GM21619 (cell line): ENCODE results near the gene WDR73.

ENCODE experiments used
- ATAC-seq: cut with Tn5 transposase; IDR thresholded peaks from one replicate; pipeline ENCODE4 v1.9.1; 2021; ENCODE audit not compliant: unreplicated experiment

The WDR73 gene

DNA sequence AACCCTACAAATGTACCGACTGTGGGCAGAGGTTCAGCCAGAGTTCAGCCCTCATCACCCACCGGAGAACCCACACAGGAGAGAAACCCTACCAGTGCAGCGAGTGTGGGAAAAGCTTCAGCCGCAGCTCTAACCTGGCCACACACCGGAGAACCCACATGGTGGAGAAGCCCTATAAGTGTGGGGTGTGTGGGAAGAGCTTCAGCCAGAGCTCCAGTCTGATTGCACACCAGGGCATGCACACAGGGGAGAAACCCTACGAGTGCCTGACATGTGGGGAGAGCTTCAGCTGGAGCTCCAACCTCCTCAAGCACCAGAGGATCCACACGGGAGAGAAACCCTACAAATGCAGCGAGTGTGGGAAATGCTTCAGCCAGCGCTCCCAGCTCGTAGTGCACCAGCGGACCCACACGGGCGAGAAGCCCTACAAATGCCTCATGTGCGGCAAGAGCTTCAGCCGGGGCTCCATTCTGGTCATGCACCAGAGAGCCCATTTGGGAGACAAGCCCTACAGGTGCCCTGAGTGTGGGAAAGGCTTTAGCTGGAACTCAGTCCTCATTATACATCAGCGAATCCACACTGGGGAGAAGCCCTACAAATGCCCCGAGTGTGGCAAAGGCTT lies 32.6 kb downstream of the WDR73 start:
- ATAC-seq = no peak

DNA sequence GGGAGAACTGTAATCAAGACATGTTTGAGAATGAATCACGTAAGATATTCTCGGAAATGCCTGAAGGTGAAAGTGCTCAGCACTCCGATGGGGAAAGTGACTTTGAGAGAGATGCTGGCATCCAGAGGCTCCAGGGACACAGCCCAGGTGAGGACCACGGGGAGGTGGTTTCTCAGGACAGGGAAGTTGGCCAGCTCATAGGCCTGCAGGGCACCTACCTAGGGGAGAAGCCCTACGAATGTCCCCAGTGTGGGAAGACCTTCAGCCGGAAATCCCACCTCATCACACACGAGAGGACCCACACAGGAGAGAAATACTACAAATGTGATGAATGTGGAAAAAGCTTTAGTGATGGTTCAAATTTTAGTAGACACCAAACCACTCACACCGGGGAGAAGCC lies 33.5 kb downstream of the WDR73 start:
- no peak for ATAC-seq

DNA sequence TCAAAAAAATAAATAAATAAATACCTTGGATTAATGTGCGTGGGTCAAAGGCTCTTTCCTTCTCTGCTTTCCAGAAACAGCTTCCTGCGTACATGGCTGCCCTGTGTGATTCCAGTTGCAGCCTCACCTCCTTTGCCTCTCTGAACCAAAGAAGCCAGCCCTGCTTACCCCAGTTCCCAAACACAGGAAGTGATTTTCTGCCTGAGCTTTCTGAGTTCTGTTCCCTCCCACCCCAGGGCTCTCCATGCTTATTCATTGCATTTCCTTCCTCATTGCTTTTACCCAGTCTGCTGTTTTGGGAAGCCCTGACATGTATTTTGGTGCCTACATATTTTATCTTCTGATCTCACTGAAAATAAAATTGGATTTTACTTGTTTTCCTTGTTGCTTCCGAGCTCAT lies 37.8 kb downstream of the WDR73 start:
- ATAC-seq = no peak

DNA sequence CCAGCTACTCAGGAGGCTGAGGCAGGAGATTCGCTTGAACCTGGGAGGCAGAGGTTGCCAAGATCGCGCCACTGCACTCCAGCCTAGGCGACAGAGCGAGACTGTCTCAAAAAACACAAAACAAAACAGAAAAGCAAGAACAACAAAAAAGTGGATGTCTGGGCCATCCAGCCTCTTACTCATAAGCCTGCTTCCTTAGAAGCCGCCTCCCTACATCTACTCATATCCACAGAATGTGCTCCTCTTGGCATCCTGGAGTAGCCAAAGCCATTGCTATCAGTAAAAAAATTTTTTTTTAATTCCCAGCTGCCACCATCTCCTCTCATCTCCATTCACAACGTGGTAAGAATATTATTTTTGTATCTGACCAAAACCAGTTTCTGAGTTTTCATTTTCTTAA lies 42.5 kb downstream of the WDR73 start:
- no peak for ATAC-seq

DNA sequence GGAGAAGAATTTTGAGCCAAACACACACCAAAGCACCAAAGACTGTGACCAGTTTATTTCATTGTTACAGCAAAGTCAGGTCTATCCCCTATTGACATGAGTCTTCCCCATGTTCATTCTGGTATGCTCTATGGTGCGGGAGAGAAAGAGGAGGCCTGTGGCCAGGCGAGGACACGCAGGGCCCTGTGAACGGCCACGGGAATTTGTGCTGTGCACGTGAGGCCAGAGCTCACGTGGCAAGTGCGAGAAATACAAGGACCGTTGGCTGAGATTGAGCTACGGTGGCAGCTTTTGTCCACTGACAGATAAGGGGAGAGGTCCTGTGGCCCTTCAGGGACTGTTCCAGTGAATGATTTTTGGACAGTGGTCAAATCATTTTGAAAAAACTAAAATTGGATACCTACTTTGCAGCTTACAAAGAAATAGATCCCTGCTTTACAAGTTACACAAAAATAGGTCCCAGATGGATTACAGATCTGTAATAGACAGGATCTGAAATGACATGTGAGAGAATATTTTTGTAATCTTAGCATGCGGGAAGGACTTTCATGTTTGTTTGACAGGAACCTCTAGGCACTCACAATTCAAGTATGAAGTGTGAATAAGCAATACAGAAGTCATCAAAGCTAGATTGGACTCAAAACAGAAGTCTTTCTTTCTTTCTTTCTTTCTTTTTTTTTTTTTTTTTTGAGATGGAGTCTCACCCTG lies 44.1 kb downstream of the WDR73 start:
- ATAC-seq = no peak

DNA sequence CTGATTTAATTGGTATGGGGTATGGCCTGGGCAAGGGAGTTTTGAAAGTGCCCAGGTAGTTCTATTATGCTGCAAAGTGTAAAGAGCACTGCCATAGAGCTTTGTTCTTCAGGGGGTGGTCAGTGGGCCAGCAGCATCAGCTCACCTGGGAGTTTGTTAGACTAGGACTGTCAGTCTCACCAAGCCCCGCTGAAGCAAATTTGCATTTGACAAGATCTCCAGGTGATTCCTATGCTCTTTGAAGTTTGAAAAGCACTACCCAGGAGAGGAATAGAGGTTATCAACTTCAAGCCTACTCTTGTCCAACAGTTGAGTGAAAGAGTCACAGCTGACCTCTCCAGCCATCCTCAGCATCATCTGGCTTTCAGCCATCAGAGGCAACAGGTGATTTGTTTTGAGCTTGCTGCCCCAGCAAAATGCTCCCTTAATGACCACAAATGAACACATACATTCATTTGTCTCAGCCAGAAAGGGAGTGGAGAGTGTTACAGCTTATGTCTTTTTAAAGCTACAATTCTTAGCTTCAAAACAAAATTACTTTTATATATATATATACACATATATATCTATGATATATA lies 45.3 kb downstream of the WDR73 start:
- ATAC-seq = no peak

DNA sequence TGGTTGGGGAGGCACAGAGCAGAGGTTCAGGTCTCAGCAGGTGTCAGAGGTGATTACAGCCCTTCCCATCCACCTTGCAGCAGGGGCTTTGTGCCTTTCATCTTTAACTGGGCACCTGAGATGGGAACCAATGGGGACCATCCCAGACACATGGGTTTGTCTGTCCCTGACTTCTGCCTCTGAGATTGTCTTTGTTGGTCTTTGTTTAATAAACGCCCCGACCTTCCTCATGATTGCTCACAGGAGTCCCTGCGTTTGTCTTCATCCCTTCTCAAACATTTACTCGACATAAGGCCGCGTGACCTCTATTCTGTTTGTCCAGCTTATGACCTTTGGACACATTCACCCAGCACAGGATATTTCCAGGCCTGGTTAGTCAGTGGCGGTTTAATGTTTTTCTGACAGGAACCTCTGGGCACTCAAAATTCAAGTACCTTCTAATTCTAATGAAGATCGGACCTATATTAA lies 47.4 kb downstream of the WDR73 start:
- no peak for ATAC-seq

DNA sequence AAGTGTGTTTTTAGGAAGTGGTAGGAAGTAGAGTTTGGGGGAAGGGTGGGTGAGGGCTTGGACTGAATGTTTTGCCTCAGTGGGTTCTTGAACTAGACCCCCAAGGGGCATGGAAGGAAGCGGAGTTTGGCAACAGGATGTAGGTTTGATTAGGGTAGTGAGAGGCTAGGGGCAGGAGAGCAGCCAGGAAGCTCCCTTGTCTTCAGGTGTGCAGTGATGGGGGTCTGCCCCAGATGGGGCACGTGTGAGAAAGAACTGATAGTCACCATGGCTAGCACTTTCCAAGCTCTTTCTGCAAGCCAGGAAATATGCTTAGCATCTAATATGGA lies 48.6 kb downstream of the WDR73 start:
- no peak for ATAC-seq

DNA sequence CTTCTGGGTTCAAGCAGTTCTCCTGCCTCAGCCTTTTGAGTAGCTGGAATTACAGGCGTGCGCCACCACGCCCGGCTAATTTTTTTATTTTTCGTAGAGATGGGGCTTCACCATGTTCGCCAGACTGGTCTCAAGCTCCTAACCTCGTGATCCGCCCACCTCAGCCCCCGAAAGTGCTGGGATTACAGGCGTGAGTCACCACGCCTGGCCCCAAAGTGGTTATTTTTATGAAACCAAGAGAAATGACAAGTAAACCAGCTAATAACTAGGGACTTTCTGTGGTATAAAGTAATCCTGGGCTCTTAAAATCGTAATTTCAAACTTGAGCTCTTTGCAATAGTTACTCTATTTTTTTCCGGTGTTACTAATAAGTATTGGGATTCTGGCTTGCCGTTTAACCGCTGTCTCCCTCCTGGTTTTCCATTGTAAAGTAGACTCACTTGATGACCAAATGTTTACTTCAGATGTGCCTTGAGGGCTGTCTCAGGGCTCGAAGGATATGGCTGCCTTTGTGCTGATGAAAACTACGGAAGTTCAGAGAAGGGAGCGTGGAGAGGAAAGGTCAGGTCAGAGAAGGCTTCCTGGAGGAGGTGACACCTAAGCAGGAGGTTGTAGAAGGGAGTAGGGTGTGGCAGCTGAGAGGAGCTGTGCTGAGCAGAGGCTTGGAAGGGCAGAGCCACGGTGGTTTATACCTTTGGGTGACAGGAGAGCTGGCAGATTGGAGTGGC lies 49.1 kb downstream of the WDR73 start:
- no peak for ATAC-seq

DNA sequence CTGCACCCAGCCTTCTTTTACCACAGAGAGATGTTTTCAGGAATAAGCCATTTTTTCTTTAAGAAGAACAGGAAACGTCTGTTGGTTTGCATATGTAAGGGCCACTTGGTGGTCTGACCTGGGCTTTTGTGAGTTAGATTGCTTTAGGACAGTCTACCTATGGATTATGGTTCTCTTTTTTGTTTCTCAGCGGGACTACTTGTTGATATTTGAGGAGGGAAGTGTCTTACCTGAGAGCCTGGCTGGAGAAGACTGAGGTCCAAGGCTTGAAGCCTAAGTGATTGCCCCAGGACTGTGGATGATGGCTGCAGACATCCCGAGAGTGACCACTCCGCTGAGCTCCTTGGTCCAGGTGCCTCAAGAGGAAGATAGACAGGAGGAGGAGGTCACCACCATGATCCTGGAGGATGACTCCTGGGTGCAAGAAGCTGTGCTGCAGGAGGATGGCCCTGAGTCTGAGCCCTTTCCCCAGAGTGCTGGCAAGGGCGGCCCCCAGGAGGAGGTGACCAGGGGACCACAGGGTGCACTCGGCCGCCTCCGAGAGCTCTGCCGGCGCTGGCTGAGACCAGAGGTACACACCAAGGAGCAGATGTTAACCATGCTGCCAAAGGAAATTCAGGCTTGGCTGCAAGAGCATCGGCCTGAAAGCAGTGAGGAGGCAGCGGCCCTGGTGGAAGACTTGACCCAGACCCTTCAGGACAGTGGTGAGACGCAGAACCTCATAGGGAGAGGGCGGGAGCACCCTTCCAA lies 50.3 kb downstream of the WDR73 start:
- no peak for ATAC-seq

DNA sequence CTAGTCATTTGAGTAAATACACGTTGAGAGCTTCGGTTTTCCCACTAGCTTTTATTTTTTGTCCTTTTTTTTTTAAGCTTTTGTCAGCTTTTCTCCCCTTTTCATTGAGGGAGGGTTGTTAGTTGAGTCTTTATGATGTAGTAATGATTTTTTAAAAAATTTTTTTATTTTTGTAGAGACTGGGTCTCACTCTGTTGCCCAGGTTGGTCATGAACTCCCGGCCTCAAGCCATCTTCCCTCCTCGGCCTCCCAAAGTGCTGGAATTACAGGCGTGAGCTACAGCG lies 52.6 kb downstream of the WDR73 start:
- ATAC-seq = no peak

DNA sequence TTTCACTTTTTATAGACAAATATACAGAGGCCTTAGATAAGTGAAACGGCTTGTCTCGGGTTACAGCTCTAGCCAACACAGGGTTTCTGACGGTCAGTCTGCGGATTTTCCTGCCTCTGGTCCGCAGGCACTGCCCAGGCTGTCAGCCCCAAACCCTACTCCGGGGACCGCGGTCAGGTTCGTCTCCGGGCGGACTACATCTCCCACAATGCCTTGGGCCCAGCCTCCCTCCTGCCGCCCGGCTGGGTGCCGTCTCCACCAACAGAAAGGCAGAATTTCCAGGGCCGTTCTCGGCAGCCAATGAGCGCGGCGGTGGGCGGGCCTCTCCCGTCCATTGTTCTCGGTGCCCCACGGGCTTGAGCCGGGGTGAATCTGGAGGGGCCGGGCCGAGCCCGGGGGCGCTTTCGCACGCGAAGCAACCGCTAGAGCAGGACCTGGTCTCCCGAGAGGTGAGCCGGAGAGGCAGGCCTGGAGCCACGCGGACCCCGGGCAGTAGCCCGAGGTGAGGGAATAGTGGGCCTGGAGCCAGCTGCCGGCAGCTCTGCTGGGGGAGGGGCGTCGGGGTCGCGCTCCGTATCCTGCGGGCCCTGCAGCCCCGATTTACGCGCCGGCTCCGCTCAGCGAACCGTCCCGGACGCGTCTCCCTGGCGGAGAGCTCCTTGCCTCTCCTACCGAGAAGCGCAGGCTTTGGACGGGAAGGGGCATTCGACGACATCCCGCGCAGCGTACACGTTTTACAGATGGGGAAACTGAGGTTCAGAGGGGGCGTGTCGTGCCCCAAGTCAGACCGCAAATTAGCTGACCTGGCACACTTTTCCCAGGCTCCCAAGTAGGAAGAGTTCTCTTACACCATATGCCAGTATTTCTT lies 53.2 kb downstream of the WDR73 start, which contains the start of gene ZSCAN2:
Gene ZSCAN2, plus strand, starts transcription at position 323 of the 868 bp plus-strand sequence. CDS start 2,919 bp downstream, outside the sequence.
- peak; percentile 94 for ATAC-seq

DNA sequence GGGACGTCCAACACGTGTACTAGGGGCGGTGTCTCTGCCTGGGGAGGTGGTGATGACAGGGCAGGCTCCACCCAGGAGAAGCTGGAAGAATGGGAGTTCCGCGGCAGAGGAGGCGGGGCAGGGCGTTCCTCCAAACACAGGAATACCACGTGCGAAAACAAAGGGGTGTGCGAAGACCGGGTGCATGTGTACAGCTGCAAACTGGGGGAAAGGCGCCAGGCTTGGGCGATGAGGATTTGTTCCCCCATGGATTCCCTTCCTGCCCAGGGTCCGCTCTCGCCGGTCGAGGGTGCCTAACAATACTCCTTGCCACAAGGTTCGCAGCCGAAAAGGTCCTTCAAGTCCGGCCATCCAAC lies 53.8 kb downstream of the WDR73 start:
- peak; percentile 4 for ATAC-seq

DNA sequence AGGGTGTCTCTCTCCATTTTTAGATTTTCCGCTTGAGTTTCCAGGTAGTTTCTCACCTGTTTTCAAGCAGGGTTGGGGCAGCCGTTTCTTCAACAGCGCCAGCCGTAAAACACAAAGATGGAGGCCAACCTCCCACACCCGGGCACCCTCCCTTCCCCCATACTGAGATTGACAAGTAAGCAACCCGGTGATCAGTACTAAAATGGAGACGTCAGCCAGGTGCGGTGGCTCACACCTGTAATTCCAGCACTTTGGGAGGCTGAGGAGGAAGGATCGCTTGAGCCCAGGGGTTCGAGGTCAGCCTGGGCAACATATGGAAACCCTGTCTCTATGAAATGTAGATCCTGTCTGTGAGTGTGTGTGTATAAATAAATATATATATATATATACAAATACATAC lies 54.2 kb downstream of the WDR73 start:
- no peak for ATAC-seq

DNA sequence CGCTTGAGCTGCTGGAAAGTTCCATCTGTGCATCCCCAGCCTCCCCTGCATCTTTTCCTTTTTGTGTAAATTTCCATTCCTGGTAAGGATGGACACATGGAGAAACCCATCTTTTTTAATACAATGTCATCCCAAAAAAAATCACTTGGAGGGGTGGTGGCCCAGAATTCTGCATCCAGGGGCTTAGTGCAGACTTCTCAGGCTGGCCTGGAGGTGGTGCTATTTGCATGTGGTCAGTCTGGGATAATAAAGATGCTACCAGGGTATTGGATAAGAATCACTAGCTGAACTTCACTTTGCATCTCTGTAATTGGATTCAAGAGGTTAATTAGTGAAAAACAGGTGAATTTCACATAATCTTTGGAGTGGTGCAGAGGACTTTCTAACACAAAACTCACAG lies 55.1 kb downstream of the WDR73 start:
- no peak for ATAC-seq

DNA sequence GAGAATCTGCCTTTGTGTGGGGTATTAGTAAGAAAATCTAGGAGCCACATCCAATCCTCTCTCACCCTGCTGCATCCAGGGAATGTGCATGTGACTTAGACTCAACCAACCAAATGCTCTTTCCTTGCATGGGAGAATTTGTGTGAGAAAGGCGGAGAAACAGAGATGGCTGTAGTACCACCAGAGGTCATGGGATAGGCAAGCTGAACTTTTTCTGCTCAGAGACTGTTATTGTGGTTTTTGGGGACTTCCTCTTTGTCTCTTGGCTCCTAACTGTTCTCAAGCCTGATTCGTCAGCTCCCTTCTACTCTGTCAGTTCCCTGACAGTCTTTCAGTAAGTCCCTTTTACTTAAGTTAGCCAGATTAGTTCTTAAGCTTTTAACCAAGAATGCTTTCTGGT lies 55.8 kb downstream of the WDR73 start:
- peak; percentile 39 for ATAC-seq

DNA sequence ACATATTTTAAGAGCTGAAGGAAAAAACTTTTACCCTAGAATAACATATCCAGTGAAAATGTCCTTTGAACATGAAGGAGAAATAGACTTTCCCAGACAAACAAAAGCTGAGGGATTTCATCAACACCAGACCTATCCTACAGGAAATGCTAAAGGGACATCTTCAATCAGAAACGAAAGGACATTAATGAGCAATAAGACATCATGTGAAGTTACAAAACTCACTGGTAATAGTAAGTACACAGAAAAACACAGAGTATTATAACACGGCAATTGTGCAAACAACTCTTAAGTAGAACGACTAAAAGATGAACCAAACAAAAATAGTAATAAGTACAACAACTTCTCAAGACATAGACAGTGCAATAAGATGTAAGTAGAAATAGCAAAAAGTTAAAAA lies 56.8 kb downstream of the WDR73 start:
- ATAC-seq = no peak

DNA sequence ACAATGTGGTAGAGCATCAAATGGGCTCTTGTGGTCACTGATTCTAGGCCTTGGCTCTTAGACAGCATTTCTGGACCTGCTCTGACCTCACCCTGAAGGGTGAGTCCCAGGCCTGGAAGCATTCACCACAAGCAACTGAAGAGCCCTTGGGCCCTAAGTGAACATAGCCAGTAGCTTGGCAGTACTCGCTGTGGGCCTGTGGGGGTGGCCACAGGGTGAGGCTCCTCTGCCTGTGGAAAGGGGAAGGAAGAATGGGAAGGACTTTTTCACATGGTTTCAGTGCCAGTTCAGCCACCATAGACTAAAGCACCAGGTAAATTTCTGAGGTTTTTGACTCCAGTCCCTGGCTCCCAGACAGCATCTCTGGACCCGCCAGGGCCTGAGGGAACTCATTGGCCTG lies 58.4 kb downstream of the WDR73 start:
- ATAC-seq = no peak

DNA sequence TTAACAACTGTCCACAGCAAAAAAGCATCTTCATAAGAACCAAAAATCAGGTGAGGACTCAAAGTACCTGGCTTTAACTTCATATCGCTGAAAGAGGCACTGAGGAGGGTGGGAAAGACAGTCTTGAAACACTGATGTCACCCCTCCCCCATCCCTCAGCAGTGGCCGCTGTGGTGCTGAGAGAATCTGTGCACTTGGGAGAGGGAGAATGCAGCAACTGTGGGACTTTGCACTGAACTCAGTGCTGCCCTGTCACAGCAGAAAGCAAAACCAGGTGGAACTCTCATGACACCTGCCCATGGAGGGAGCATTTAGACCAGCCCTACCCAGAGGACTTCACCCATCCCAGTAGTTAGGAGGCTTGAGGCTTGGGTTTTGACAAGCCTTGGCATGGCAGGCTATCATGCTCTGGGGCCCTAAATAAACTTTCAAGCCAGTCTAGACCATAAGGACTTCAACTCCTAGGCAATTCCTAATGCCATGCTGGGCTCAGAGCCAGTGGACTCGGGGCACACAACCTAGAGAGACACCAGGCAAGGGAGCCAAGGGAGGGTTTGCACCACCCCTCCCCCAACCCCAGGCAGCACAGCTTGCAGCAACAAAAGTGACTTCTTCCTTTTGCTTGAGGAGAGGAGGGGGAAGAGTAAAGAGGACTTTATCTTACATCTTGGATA lies 59.3 kb downstream of the WDR73 start:
- ATAC-seq = no peak

DNA sequence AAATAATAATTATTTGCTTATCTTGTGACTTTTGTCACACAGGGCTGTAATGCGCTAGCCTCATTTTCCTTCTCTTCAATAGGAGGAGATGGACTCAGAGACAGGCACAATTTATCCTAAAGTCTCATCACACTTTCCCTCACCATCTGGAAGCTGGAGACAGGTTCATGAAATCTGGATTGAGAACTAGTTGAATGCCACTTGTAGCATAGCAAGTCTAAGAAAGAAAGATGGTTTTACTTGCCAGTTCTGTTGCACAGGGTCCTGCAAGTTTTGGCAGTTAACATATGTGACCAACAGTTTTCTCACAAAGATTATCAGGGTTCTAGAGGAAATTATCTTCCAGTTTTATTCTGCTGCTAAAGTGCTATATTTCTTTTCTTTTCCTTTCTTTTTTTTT lies 62.3 kb downstream of the WDR73 start:
- no peak for ATAC-seq
